HepG2 (cell line): ENCODE results near the gene GAPDH. TPM values are rescaled to one million over a fixed set of nuclear protein-coding genes. Genes with fewer than 3 reads are reported as not detected.
A peak's percentile ranks its signal among the peaks of the same experiment; 100 is the strongest.

Experiments
- DDIT3 ChIP-seq: sonication (generic); formaldehyde crosslinking; IDR thresholded peaks from 2 replicates; pipeline ENCODE4 v1.4.0; 2020; ENCODE audit warnings: mild to moderate bottlenecking, missing genetic modification reagents
- HOXA3 ChIP-seq: sonication (generic); formaldehyde crosslinking; IDR thresholded peaks from 2 replicates; pipeline ENCODE4 v1.5.0; 2020; ENCODE audit warnings: missing genetic modification reagents
- MXI1 ChIP-seq: IDR thresholded peaks from 3 replicates; pipeline ENCODE4 v1.6.1; 2012; ENCODE audit warnings: low read depth, low read length, inconsistent platforms, borderline replicate concordance
- NBN ChIP-seq: fragments of 450-650 bp; conservative IDR thresholded peaks from 2 replicates; pipeline ENCODE4 v1.6.1; 2017
- NR2F2 ChIP-seq: IDR thresholded peaks from 2 replicates; pipeline ENCODE4 v1.6.1; 2012; ENCODE audit warnings: low read depth, inconsistent platforms, borderline replicate concordance
- NR2F6 ChIP-seq, 2 experiments: IDR thresholded peaks; 2 replicates each; pipeline ENCODE4 v1.6.1; 2016; ENCODE audit warnings: antibody characterized with exemption in 1 of 2, mild to moderate bottlenecking in 1 of 2
- RFXANK ChIP-seq: IDR thresholded peaks from 2 replicates; pipeline ENCODE4 v1.6.1; 2016
- SP5 ChIP-seq: IDR thresholded peaks from 2 replicates; pipeline ENCODE4 v1.6.1; 2016; ENCODE audit warnings: low read depth, borderline replicate concordance
- SRSF4 ChIP-seq: fragments of 200-400 bp; formaldehyde crosslinking; IDR thresholded peaks from one replicate; pipeline ENCODE4 v1.6.1; 2018; ENCODE audit warnings: mild to moderate bottlenecking, low read depth, low read length, moderate library complexity; ENCODE audit not compliant: poor library complexity, severe bottlenecking
- SRY ChIP-seq: sonication (generic); formaldehyde crosslinking; IDR thresholded peaks from 2 replicates; pipeline ENCODE4 v1.8.0; 2022; ENCODE audit warnings: mild to moderate bottlenecking, missing genetic modification reagents
- TEAD3 ChIP-seq: optimal IDR thresholded peaks from 2 replicates; pipeline ENCODE3; 2016; ENCODE audit warnings: borderline replicate concordance
- TGIF2 ChIP-seq: IDR thresholded peaks from 2 replicates; pipeline ENCODE4 v1.6.1; 2016; ENCODE audit warnings: control low read depth, missing compliant biosample characterization
- THRA ChIP-seq: sonication (generic); formaldehyde crosslinking; IDR thresholded peaks from 2 replicates; pipeline ENCODE4 v1.4.0; 2020; ENCODE audit warnings: missing genetic modification reagents, borderline replicate concordance
- ZBTB25 ChIP-seq: IDR thresholded peaks from 2 replicates; pipeline ENCODE4 v1.6.1; 2018; ENCODE audit warnings: missing genetic modification reagents
- ZFY ChIP-seq: sonication (generic); formaldehyde crosslinking; IDR thresholded peaks from 2 replicates; pipeline ENCODE4 v1.4.0; 2020; ENCODE audit warnings: missing genetic modification reagents
- ZNF10 ChIP-seq: sonication (generic); formaldehyde crosslinking; IDR thresholded peaks from 2 replicates; pipeline ENCODE4 v1.4.0; 2020; ENCODE audit warnings: mild to moderate bottlenecking, low read depth, missing genetic modification reagents, borderline replicate concordance
- ZNF263 ChIP-seq: sonication (generic); formaldehyde crosslinking; IDR thresholded peaks from 2 replicates; pipeline ENCODE4 v1.4.0; 2020; ENCODE audit warnings: missing genetic modification reagents
- ZNF563 ChIP-seq: sonication (generic); formaldehyde crosslinking; IDR thresholded peaks from 2 replicates; pipeline ENCODE4 v1.8.0; 2022; ENCODE audit warnings: mild to moderate bottlenecking, moderate library complexity, missing genetic modification reagents
- ZNF574 ChIP-seq: sonication (generic); formaldehyde crosslinking; IDR thresholded peaks from 2 replicates; pipeline ENCODE4 v1.4.0; 2020; ENCODE audit warnings: missing genetic modification reagents
- ZNF781 ChIP-seq: sonication (generic); formaldehyde crosslinking; IDR thresholded peaks from 2 replicates; pipeline ENCODE4 v1.5.1; 2020; ENCODE audit warnings: borderline replicate concordance, mild to moderate bottlenecking, missing genetic modification reagents; ENCODE audit errors: not compliant biosample characterization
- ZNF816 ChIP-seq: sonication (generic); formaldehyde crosslinking; IDR thresholded peaks from 2 replicates; pipeline ENCODE4 v1.8.0; 2022; ENCODE audit warnings: missing genetic modification reagents, mild to moderate bottlenecking, borderline replicate concordance
- ZSCAN21 ChIP-seq: sonication (generic); formaldehyde crosslinking; IDR thresholded peaks from 2 replicates; pipeline ENCODE4 v1.8.0; 2022; ENCODE audit warnings: mild to moderate bottlenecking, missing genetic modification reagents, moderate library complexity, borderline replicate concordance
- ZSCAN29 ChIP-seq: sonication (generic); formaldehyde crosslinking; conservative IDR thresholded peaks from 2 replicates; pipeline ENCODE4 v1.4.0; 2020; ENCODE audit warnings: mild to moderate bottlenecking, missing genetic modification reagents
- ZSCAN9 ChIP-seq: IDR thresholded peaks from 2 replicates; pipeline ENCODE4 v1.6.1; 2016; ENCODE audit warnings: borderline replicate concordance
- polyA plus RNA-seq, 8 experiments: library from polyadenylated mRNA; depleted of rRNA in 3 of 8; stranded (reverse) in 7 of 8; unstranded in 1 of 8; fragments of >200 nt; fragmentation: Illumina TruSeq in 4 of 8; extraction: Trizol in 4 of 8; gene quantifications; 2 replicates each; pipeline versions ENCODE4 v1.2.1 to v1.2.3, GENCODE V29; 2011 to 2016; ENCODE audit warnings: low read depth in 4 of 8, missing spikeins in 1 of 8, mixed read lengths in 1 of 8; ENCODE audit not compliant: insufficient read depth in 1 of 8
- total RNA-seq, 5 experiments: library from RNA; depleted of rRNA; stranded (reverse); fragments of >200 nt; fragmentation: Illumina TruSeq; extraction: Trizol; gene quantifications; 2 replicates each; pipeline ENCODE4 v1.2.3, GENCODE V29; 2016; ENCODE audit warnings: low read depth in 1 of 5

GAPDH gene
- total and polyA plus RNA-seq, 2 of the 13 experiments (the other 11 are each of a cell fraction or from before 2014, with no cell fraction given) = 3,038 to 12,722 TPM

- TF ChIP-seq SRSF4 (no peak), THRA (CRISPR knock-in tag) (no peak), MXI1 (no peak; the same call in 2 of the 3 replicates), ZNF563 (CRISPR knock-in tag) (no peak; the same call in 1 of the 2 replicates), ZFY (CRISPR knock-in tag) (no peak), NBN (no peak), TGIF2 (peak; percentile 22; the same call in 1 of the 2 replicates), ZSCAN29 (CRISPR knock-in tag) (no peak), ZNF781 (CRISPR knock-in tag) (no peak), TEAD3 (CRISPR knock-in tag) (peak; percentile 51), NR2F6 (IDR thresholded peaks at IDR 0.05) (no peak), NR2F6 (CRISPR knock-in tag; IDR thresholded peaks at IDR 0.05) (no peak), SRY (0 out of 2 replicates have a peak, but pooled peaks have one; percentile 43), ZNF574 (0 out of 2 replicates have a peak, but pooled peaks have one; percentile 44), ZNF10 (no peak), ZNF816 (CRISPR knock-in tag) (no peak), ZBTB25 (CRISPR knock-in tag) (no peak), ZNF263 (no peak), RFXANK (no peak), ZSCAN9 (CRISPR knock-in tag) (peak; percentile 24; the same call in 1 of the 2 replicates), SP5 (CRISPR knock-in tag) (no peak; the same call in 1 of the 2 replicates), ZSCAN21 (no peak; the same call in 1 of the 2 replicates), DDIT3 (CRISPR knock-in tag) (no peak), HOXA3 (no peak), NR2F2 (peak; percentile 23; the same call in 1 of the 2 replicates)
These were observed 1.2 kb upstream of the GAPDH start (continued) for GRCh38 chr12:6532927-6533652.
